Effector CD8-positive, alpha-beta T cell (primary cell): Measurements from ENCODE around the gene PARK7.

ENCODE experiments used
- DNase-seq: peaks from one replicate; lab custom pipeline; 2025; lab: John Stamatoyannopoulos, UW

PARK7 gene

DNA sequence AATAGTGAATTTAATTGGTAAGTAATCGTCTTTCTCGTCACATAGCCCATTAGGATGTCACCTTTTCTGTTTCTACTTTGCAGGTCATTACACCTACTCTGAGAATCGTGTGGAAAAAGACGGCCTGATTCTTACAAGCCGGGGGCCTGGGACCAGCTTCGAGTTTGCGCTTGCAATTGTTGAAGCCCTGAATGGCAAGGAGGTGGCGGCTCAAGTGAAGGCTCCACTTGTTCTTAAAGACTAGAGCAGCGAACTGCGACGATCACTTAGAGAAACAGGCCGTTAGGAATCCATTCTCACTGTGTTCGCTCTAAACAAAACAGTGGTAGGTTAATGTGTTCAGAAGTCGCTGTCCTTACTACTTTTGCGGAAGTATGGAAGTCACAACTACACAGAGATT lies 23.3 kb downstream of the PARK7 start:
- no peak for DNase-seq

GRCh38 chr1:7985851-7986612 lies 24.5 kb downstream of the PARK7 start:
- DNase-seq, result no peak

GRCh38 chr1:7987528-7987927 lies 26.0 kb downstream of the PARK7 start:
- no peak for DNase-seq

DNA sequence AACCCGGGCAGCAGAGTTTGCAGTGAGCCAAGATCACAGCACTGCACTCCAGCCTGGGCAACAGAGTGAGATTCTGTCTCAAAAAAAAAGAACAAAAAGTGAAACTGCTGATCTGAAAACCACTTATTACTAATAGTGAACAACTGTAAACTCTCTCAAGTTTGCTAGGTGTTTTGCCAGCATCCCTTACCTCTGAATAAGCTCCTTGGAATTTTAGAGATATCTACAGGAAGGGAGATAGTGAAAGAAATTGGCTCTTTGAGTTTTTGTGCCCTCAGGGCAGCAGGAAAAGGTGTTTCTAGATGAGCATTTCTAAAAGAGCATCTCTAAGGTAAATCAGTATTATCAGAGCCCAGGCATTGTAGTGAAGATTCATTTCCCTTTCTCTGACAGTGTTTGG lies 27.1 kb downstream of the PARK7 start:
- no peak for DNase-seq

GRCh38 chr1:7989762-7990428 lies 28.4 kb downstream of the PARK7 start:
- no peak for DNase-seq

- no peak for DNase-seq
Observed at GRCh38 chr1:7991504-7992440, 30.3 kb downstream of the PARK7 start.

DNA sequence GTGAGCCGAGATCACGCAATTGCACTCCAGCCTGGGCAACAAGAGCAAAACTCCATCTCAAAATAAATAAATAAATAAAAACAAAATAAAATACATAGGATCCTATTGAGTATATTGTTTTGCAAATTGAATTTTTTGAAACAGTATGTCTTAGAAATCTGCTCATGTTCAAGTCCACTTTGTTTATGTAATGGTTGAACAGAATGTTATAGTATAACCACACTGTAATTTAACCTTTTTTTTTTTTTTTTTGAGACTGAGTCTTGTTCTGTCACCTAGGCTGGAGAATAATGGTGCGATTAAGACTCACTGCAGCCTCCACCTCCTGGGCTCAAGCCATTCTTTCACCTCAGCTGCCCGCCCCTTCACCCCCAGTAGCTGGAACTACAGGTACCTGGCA lies 31.4 kb downstream of the PARK7 start:
- no peak for DNase-seq

GRCh38 chr1:7993593-7994479 lies 32.3 kb downstream of the PARK7 start:
- no peak for DNase-seq

- no peak for DNase-seq
Observed at GRCh38 chr1:7994827-7995226, 33.3 kb downstream of the PARK7 start.

- no peak for DNase-seq
Observed at GRCh38 chr1:7995437-7995836, 33.9 kb downstream of the PARK7 start.

- DNase-seq, result no peak
Observed at GRCh38 chr1:8002329-8002910, 40.9 kb downstream of the PARK7 start.

GRCh38 chr1:8002921-8003320 lies 41.4 kb downstream of the PARK7 start:
- DNase-seq, result no peak

- DNase-seq, result no peak
Observed at GRCh38 chr1:8003438-8004112, 42.1 kb downstream of the PARK7 start.

DNA sequence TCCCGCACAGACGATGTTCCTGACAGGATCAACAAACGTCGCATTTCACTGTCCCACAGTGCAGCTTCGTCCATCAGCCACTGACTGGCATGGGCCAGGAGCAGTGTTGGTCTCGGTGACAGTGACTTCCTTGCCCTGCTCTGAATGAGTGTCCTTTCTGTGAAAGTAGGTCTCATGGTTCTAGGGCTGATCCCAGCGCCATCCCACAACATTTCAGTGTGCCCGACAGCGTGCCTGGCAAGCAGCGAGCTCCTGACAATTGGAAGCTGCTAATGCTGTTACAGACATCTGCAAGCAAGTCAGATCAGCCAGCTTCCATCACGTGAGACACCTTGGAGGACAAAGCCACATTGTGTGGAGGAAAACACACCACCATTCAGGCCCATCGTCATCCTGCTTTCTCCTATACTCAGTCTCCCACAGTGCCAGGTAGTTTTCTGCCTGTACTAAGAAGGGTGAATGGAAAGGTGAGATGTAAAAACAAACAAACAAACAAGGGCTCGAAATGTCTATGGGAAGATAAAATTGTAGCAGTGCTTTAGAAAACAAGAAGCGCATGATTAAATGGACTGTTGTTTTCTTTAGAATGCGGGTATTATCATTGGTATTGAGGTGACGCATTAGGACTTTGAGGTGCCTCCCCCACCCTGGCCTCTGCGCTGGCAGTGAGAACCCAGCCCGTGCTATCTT lies 42.7 kb downstream of the PARK7 start:
- DNase-seq, result no peak

DNA sequence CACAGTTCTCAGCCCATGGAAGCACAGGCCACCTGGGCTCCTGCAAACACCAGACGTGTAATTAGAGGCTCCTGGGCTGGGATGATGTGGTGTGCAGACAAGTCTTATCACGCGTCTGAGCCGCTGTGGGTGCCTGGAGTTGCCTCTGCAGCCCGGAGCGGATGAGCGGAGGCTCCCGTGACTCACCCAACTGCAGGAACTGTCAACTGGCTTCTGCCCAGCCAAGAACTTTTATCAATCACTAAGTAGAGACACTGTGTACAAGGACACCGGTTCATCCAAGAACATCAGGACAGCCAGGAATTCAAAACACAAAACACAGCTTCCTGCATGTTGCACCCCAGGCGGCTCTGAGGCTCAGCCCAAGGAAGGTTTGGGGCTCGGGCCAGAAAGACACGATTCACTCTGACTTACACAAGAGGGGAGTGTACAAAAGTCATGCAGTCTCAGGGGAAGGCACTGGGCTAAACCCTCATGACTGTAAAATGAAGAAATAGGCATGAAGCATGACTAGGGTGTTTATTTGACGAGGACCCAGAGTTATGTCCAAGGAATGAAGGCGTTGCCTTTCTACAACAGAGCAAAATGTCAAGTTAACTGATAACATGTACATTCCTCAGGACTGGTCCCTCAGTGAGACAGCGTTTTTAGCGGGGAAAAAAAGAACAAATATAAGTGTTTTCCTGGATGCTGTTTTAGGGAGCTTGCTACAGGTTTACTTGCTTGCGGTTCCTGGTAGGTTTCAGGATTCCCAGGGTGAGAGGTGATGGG lies 43.5 kb downstream of the PARK7 start:
- DNase-seq, result no peak

DNA sequence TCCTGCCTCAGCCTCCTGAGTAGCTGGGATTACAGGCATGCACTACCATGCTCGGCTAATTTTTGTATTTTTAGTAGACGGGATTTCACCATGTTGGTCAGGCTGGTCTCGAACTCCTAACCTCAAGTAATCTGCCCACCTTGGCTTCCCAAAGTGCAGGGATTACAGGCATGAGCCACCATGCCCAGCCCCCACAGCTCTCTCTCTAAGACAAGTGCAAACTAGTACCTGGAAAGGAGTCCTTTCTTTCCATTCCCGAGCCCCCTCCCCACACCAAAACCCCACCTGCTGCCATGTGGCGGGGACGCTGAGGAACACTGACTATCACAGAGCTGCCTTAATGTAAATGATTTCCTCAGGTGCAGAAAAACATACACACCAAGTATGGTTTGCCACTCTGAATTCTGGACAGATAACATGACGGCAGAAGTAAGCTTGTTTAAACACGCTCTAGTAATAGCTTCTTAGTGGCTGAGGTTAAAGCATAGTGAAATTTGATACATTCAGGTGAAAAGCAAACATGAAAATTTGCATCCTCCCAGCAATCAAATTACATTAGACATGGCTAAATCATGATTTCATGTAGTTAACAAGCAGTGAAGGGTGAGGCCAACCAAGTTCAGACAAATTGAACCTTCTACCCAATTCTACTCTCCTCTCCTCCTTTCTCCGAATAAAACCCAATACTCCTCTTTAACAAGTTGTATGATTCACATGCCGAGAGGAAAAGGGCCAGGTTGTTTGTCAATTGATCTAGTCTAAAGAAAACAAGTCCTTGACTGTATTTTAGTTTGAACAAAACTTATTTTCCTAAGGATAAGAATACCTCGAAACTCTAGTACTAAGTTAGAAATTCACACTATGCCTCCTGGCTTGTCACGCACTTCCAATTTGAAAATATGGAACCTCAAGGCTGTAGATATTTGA lies 44.8 kb downstream of the PARK7 start:
- DNase-seq, result no peak

DNA sequence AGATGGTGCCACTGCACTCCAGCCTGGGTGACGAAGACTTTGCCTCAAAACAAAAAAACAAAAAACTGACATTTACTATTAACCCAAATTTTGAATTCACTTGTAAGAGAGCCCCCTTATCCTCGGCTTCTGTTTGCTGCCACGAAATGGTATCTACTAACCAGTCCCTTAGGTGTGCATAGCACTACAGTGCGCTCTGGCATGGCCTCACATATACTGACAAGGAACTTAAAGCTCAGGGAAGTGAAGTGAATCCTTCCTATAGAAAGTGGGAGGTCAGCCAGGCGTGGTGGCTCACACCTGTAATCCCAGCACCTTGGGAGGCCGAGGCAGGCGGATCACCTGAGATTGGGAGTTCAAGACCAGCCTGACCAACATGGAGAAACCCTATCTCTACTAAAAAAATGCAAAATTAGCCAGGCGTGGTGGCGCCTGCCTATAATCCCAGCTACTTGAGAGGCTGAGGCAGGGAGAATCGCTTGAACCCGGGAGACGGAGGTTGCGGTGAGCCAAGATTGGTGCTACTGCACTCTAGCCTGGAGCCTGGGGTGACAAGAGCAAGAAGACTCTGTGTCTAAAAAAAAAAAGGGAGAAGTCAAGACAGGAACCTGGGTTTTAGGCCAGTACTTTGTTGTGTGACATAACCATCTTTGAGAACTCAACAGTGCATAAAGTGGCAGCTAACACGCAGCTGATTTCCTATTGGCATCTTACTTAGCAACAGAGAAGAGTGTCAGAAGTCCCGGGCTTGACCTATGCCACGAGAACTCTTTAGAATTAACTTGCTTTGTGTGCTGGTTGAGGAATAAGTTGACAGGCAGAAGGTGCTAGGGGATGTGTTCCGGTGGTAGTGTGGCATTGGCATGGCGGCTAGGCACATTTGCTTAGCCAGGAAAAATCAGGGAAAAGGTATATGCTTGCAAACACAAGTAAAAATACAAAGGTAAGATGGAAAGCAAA lies 47.8 kb downstream of the PARK7 start:
- no peak for DNase-seq
